ENCODE results near the gene SPART. TPM values are rescaled to one million over a fixed set of nuclear protein-coding genes. Genes with fewer than 3 reads are reported as not detected.

SPART gene
- total RNA-seq, 1 experiment from 2014 or later: 23.3 TPM

- Histone ChIP-seq H3K4me1 (ENCODE audit: insufficient read depth, low read length) (peaks cover 15% of the 10 kb centered on the region), H3K4me3 (ENCODE audit: low read length) (peak overlapping the region; percentile 72; the same call in 1 of the 2 replicates), H3K9ac (ENCODE audit: low read length) (no peak overlapping the region), H3F3A (ENCODE audit: low read length, unreplicated experiment) (no peaks in the 10 kb centered on the region), H3K27me3 (ENCODE audit: low read length) (no peaks in the 10 kb centered on the region), H3K4me2 (ENCODE audit: low read length) (peak overlapping the region; percentile 81), H3K9me3 (ENCODE audit: low read length) (no peaks in the 10 kb centered on the region), H2AFZ (ENCODE audit: low read length) (no peak overlapping the region), H3K9me2 (replicated peaks; ENCODE audit: low read length) (no peaks in the 10 kb centered on the region), H3K36me3 (ENCODE audit: low read depth, low read length) (no peaks in the 10 kb centered on the region), H3K79me2 (ENCODE audit: low read length) (no peaks in the 10 kb centered on the region), H3K27ac (ENCODE audit: low read length) (0 out of 2 replicates have a peak overlapping the region, but pooled peaks have one; percentile 58), H4K20me1 (ENCODE audit: low read length) (no peaks in the 10 kb centered on the region)
- ATAC-seq (no peak), DNase-seq (no peak)
- ChIA-PET POLR2A (ENCODE audit: unreplicated experiment) (no interaction called here), CTCF (no interaction called here)
- intact Hi-C loops (cut with micrococcal nuclease): no loop called here
- no TSS peak for BruUV-seq (replicated peaks)
- no peak for TF ChIP-seq CTCF (conservative IDR thresholded peaks at IDR 0.05; ENCODE audit: low read depth, low read length)
- TF ChIP-seq EZH2phosphoT487 (IDR thresholded peaks at IDR 0.05; ENCODE audit: borderline replicate concordance, low read length): no peak
- TF ChIP-seq EZH2 (IDR thresholded peaks at IDR 0.05; ENCODE audit: low read length, unreplicated experiment): no peak
Observed at GRCh38 chr13:36298535-36299068, 47.6 kb downstream of the SPART start.

- H3K27me3 ChIP-seq (ENCODE audit: low read length): no peaks in the 10 kb centered on the region
- peak within 1 kb of the TSS; percentile 72 for H3K4me3 ChIP-seq (ENCODE audit: low read length)
- H3K36me3 ChIP-seq (ENCODE audit: low read depth, low read length): no peaks in the 10 kb centered on the region
- peak within 1 kb of the TSS; percentile 61 for H3K9ac ChIP-seq (ENCODE audit: low read length)
- no peaks in the 10 kb centered on the region for H3K9me3 ChIP-seq (ENCODE audit: low read length)
- TF ChIP-seq CTCF (conservative IDR thresholded peaks at IDR 0.05; ENCODE audit: low read depth, low read length) (no peak), EZH2phosphoT487 (IDR thresholded peaks at IDR 0.05; ENCODE audit: borderline replicate concordance, low read length) (no peak), EZH2 (IDR thresholded peaks at IDR 0.05; ENCODE audit: low read length, unreplicated experiment) (no peak)
- peaks cover 15% of the 10 kb centered on the region for H3K4me1 ChIP-seq (ENCODE audit: insufficient read depth, low read length)
- DNase-seq (peak; percentile 44), ATAC-seq (peak; percentile 78)
- TSS peak; percentile 28 for BruUV-seq (replicated peaks)
- H4K20me1 ChIP-seq (ENCODE audit: low read length): no peaks in the 10 kb centered on the region
- H3F3A ChIP-seq (ENCODE audit: low read length, unreplicated experiment): no peaks in the 10 kb centered on the region
- peak within 1 kb of the TSS; percentile 86 for H2AFZ ChIP-seq (ENCODE audit: low read length)
- intact Hi-C loops (cut with micrococcal nuclease): no loop called here
- peak within 1 kb of the TSS; percentile 81 for H3K4me2 ChIP-seq (ENCODE audit: low read length)
- H3K27ac ChIP-seq (ENCODE audit: low read length): peak within 1 kb of the TSS; percentile 34; the same call in 1 of the 2 replicates
- H3K79me2 ChIP-seq (ENCODE audit: low read length): no peaks in the 10 kb centered on the region
- H3K9me2 ChIP-seq (replicated peaks; ENCODE audit: low read length): no peaks in the 10 kb centered on the region
- ChIA-PET POLR2A (ENCODE audit: unreplicated experiment) (no interaction called here), CTCF (no interaction called here)
Observed at GRCh38 chr13:36297366-36298338, 48.5 kb downstream of the SPART start, which contains the start of gene CCDC169. Gene CCDC169, minus strand, starts transcription at chr13:36297814. Its CDS starts 95 bp downstream, at chr13:36297719.

All from PC-3 (cell line).